Suprapubic skin (tissue), 3 donors: ENCODE data around the gene PCA3.

Experiments used
- CTCF ChIP-seq, 2 donors: fragments of 200-600 bp in 1 of 2; fragments of 450-650 bp in 1 of 2; sonication (generic) in 1 of 2; IDR thresholded peaks; one replicate each; pipeline ENCODE4 v1.5.1; 2016 to 2019; ENCODE audit warnings: antibody characterized with exemption in 2 of 2, mild to moderate bottlenecking in 1 of 2, moderate library complexity in 1 of 2
- EP300 ChIP-seq: sonication (generic); formaldehyde crosslinking; IDR thresholded peaks from one replicate; pipeline ENCODE4 v1.6.1; 2017; ENCODE audit warnings: antibody characterized with exemption
- POLR2A ChIP-seq, 2 donors: fragments of 450-650 bp; IDR thresholded peaks; one replicate each; pipeline ENCODE4 v1.6.1; 2017; ENCODE audit warnings: antibody characterized with exemption in 2 of 2, mild to moderate bottlenecking in 2 of 2, moderate library complexity in 2 of 2

GRCh38 chr9:76732341-76732958 lies 31.8 kb upstream of the PCA3 start:
- TF ChIP-seq CTCF (IDR thresholded peaks at IDR 0.05) (no peak), POLR2A (IDR thresholded peaks at IDR 0.05) (no peak), EP300 (no peak)
